ENCODE data around the gene ARID3A. TPM values are rescaled to one million over a fixed set of nuclear protein-coding genes. Genes with fewer than 3 reads are reported as not detected.

ARID3A gene
- total RNA-seq, 4 donors from 2014 or later, result 5.5 to 13.9 (median 9.2) TPM

DNA sequence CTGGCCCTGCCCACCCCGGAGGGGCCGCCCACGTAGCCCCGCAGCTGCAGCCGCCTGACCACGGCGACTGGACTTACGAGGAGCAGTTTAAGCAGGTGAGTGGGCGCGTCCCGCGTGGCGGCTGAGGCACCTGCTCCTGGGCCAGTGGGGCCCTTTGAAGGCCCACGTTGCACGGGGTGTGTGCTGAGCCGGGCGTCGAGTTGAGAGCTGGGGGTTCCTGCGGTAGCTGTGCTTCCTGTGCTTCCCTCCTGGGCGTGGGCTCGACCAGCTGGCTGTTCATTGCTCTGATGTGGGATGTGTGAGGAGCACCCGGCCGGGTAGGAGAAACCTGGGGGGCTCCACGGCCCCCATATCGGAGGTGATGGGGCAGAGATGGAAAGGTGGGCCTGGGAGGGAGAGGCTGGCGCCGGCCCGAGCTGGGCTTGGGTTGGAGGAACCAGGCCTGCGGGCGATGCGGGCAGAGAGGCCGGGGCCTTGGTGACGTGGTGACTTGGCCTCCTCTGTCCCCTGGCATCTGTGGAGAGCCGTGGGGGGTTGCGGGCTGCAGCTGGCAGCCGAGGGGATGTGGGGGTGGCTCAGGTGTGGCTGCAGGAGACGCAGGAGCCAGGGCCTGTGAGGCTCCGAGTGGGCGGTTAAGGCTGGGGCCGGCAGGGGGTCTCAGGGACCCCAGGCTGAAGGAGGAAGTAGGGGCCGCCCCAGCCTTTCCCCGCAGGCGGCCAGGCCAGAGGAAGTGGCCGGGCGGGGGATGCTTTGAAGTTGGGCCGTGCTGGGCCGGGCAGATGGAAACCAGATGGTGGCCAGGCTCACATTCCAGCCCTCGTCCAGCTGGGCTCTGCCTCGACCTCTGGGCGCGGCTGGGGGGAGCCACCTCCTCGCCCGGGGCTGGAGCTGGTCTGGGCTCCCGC, 7.1 kb downstream of the ARID3A start:
- TF ChIP-seq, protein P1, sequence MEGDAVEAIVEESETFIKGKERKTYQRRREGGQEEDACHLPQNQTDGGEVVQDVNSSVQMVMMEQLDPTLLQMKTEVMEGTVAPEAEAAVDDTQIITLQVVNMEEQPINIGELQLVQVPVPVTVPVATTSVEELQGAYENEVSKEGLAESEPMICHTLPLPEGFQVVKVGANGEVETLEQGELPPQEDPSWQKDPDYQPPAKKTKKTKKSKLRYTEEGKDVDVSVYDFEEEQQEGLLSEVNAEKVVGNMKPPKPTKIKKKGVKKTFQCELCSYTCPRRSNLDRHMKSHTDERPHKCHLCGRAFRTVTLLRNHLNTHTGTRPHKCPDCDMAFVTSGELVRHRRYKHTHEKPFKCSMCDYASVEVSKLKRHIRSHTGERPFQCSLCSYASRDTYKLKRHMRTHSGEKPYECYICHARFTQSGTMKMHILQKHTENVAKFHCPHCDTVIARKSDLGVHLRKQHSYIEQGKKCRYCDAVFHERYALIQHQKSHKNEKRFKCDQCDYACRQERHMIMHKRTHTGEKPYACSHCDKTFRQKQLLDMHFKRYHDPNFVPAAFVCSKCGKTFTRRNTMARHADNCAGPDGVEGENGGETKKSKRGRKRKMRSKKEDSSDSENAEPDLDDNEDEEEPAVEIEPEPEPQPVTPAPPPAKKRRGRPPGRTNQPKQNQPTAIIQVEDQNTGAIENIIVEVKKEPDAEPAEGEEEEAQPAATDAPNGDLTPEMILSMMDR (IDR thresholded peaks at IDR 0.05; ENCODE audit: low read depth), result no peak

DNA sequence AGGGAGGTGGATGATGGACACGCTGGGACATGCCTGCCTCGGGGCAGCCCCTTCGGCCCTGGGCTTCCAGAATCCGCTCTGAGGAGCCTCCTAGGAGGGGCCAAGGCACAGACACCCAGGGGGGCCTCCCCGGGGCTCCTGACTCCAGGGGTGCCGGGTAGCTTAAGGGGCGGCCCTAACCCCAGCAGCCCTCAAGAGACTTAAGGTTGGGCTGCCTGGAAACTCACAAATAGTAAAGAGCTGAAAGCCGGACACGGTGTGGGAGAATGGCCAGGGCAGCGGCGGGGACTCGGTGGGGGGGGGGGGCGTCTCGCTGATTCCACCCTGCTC, 7.7 kb downstream of the ARID3A start:
- TF ChIP-seq, protein P1 (IDR thresholded peaks at IDR 0.05; ENCODE audit: low read depth), result no peak

DNA sequence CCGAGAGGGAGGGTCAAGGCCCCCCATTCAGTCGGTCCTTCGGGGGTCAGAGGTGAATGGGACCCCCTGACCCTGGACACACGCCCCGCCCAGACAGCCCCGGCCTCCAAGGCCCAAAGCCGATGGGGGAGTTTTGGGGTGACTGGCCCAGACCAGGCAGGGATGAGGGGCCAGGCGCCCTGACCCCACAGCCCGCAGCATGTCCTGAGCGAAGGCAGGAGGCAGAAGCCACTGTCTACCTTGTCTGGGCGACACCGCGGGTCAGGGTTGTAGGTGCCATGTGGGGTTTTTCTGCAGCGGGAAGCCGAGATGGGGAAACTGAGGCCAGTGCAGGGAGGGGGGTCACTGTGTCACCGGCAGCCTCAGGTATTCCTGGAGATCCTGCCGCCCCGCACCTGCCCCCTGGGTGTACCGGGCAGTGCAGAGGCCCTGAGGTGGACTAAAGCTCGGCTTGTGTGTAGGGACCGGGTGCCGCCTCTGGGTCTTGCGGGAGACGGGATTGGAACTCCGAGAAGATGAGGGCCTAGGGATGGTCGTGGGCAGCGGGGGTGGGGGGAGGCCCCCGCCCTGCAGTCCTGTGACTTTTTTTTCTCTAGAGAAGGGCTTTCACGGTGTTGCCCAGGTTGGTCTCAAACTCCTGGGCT, 8.5 kb downstream of the ARID3A start:
- TF ChIP-seq, protein P1 (IDR thresholded peaks at IDR 0.05; ENCODE audit: low read depth), result no peak

DNA sequence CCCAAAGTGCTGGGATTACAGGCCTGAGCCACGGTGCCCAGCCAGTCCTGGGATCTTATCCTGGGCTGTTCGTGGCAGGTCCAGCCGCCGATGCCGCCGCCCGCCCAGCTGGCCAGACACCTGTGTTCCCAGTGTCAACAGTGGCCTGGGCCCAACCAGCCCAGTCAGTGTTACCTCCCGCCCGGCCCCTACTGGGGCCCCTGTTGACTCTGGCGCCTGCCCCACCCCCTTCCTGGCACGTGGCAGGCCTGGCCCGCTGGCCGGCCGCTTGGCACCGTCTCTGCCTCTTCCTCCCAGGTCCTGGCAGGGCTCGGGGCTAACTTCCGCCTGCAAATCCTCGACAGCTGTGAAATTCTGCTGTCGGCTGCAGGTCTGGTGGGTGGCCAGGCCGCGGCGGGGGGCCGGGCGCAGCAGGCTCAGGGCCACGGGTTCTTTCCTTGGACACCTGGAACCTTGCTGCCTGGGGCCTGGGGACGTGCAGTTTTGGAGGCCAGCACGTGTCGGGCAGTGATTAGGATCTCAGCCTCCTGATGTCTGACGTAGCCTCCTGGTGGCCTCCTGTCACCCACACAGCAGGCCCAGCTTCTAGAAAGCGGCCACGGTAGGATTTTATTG, 9.1 kb downstream of the ARID3A start:
- TF ChIP-seq, protein P1 (IDR thresholded peaks at IDR 0.05; ENCODE audit: low read depth), result no peak

DNA sequence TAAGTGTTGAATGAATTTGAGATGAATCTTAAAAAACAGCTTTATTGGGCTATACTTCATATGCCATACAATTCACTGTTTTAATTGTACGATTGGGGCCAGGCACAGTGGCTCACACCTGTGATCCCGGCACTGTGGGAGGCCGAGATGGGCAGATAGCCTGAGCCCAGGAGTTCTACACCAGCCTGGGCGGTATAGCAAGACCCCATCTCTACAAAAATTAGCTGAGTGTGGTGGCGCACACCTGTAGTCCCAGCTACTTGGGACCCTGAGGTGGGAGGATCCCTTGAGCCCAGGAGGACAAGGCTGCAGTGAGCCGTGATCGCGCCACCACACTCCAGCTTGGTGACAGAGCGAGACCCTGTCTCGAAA, 10.3 kb downstream of the ARID3A start:
- TF ChIP-seq, protein P1 (IDR thresholded peaks at IDR 0.05; ENCODE audit: low read depth), result no peak

DNA sequence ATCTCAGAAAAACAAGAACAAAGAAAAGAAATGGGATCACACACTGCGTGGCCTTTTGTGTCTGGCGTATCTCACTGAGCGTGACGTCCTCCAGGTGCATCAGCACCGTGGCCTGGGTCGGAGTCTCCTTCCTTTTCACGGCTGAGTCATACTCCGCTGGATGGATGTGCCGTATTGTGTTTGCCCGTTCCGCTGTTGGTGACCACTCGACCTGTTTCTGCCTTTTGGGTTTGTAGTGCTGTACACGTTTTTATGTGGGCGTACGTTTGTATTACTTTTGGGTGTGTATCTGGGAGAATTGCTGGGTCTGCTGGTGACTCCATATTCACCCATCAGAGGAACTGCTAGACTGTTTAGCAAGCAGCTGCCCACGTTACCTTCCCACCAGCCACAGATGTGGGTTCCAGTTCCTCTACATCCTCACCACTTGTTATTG, 11.4 kb downstream of the ARID3A start:
- TF ChIP-seq, protein P1 (IDR thresholded peaks at IDR 0.05; ENCODE audit: low read depth), result no peak

All from subcutaneous adipose tissue (tissue), 4 donors.